ENCODE measurements around the gene UBE2A.
A peak's percentile ranks its signal among the peaks of the same experiment; 100 is the strongest.

UBE2A gene
- total RNA-seq = 49.3 to 67.7 reads per million in 2 donors

DNA sequence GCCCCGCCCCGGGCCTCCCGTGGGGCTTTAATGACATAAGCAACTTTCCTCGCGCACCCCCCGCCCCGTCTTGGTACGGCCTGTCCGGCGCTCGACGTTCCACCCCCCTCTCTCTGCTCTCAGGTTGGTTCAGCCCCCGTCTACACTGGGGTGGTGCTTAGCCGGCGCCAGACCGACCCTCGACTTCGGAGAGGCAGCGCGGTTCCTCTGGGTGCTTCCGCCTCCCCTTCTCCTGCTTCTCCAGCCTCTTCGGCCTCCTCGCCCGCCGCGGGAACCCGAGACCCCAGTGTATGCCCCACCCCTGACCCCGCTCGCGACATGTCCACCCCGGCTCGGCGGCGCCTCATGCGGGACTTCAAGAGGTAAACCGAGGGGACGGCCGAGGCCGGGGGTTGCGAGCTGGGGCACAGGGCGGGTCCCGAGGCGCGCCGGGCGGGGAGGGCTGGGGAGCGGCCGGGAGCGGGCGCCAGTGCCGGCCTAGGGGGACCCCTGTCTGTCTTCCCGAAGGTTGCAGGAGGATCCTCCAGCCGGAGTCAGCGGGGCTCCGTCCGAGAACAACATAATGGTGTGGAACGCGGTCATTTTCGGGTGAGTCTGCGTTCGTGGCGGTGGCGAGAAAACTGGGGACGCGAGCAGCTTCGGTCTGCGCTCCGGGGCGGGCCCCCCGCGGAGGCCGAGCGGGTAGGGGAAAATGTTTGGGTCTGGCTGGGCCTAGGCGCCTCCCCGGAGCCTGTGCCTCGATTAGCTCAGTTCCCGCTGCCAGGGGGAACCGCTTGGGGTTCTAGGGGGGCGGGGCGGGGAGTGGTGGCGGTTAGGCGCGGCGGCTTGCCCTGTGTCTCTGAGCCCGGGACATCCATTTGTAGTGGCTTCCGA is at the start of gene UBE2A:
UBE2A (plus strand) TSS at position 170 of the 873 bp plus-strand sequence; CDS start at position 319, 149 bp downstream.
- DNase-seq = peak; percentile 76

DNA sequence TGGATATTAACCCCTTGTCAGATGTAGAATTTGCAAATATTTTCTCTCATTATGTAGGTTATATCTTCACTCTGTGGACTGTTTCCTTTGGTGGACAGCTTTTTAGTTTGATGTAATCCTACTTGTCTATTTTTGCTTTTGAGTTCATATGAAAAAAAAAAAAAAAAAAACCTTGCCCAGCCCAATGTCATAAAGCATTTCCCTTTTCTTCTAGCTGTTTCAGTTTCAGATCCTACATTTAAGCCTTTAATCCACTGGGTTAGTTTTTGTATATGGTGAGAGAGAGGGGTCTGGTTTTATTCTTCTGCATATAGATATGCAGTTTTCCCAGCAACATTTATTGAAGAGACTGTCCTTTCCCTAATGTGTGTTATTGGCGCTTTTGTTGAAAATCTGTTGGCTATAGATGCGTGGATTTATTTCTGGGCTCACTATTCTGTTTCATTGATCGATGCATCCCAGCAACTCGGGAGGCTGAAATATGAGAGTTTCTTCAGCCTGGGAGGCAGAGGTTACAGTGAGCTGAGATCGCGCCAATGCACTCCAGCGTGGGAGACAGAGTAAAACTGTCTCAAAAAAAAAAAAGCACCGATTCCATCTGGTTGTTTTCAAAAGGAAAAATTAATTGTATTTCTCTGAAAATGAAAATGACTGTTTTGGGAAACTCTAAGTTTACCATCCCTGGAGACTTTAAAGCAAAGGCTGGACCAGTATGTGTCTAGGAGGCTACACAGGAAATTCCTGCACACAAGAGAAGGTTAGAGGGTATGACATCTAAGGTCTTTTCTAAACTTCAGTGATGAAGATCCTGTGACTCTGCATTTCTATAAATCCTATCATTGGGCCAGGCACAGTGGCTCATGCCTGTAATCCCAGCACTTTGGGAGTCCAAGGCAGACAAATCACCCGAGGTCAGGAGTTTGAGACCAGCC is 44.8 kb upstream of the UBE2A start:
- no peak for DNase-seq

GRCh38 chrX:119537487-119537886 is 36.9 kb upstream of the UBE2A start:
- DNase-seq = no peak

- no peak for DNase-seq
These were observed 34.5 kb upstream of the UBE2A start for GRCh38 chrX:119539872-119540271.

DNA sequence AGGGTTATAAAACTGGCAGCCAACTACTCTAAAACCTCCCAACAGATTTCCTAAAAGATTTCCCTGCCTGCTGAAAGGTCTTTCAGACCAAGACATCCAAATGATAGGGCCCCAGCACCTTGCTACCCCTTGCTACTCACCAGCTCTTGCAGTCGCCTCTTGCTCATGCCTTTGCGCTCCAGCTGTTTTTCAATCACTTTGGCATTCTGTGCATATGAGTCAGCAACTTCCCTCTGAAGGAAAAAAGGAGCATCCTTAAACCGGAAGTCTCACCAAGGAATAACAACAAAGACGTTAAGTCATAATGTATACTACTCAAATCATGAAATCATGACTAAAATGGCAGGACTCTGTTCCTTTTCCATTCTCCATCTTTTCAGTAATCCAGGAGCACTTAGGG is 33.2 kb upstream of the UBE2A start:
- DNase-seq = no peak

DNA sequence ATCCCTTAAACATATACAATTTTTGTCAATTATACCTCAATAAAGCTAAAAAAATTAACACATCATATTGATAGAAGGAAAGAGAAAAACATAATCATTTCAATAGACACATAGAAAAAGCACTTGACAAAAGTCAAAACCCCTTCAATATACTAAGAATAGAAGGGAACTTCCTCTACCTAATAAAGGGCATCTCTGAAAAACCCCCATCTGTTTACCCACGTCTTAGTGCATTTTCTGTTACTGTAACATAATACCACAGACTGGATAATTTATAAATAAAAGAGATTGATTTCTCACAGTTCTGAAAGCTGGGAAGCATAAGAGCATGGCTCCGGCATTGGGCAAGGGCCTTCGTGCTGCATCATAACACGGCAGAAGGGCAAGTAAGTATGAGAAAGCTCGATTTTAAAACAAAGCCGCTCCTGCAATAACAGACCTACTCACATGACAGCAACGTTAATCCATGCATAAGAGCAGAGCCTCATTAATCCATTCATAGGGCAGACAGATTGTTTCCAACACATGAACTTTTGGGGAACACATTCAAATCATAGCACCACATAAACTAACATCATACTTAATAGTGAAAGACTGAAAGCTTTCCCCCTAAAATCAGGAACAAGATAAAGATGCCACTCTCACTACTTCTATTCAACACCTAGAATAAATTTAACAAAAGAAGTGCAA is 24.9 kb upstream of the UBE2A start:
- no peak for DNase-seq

GRCh38 chrX:119552508-119552907 is 21.9 kb upstream of the UBE2A start:
- no peak for DNase-seq

- peak; percentile 26 for DNase-seq
These were observed 9.2 kb upstream of the UBE2A start, which contains the start of gene STEEP1 for GRCh38 chrX:119565107-119565663. Gene STEEP1 (minus strand): TSS chrX:119565409. CDS start chrX:119565355, 54 bp downstream.

GRCh38 chrX:119570351-119570835 is 4.0 kb upstream of the UBE2A start:
- no peak for DNase-seq

DNA sequence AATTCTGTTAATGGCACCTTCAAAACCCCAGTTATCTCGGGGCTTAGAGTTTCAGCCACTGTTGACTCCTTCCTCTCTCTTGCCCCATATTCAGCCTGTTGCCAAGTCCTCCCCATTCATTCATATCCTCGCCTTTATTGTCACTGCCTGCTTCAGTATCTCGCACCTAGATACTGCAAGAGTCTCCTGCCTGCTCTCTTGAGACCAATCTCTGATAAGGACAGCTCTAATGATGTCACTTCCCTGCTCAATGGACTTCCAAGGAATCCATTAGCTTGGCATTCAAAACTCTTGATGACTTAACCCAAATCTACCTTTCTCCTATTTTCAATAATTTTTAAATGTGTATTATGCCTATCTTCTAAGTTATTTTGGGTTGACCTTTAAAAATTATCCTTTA is 1.1 kb upstream of the UBE2A start:
- DNase-seq = no peak

DNA sequence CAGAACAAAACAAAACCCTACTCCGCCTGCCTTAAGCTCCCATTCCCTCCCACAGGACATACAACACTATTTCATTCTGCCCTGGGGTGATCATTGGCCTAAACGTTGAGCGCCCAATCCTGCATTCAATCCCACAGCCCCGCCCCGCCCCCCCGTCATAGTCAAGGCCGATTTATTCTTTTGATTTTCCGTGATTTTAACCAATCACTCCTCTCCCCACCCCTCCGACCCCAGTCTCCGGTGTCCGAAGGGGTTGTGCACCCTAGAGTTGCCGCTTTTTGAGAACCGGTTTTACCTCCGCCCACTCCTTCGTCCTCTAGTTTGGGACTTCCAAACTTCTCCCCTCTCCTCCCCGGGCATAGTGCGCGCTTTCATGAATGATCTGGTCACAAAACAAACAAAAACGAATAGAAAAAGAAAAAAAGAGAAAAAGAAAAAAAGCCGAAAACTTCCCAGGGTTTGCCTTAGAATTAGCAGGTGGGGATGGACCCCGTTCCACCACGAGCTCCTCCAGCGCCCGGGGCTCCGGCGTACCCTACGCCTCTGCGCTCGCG is 446 bp upstream of the UBE2A start:
- DNase-seq = no peak

DNA sequence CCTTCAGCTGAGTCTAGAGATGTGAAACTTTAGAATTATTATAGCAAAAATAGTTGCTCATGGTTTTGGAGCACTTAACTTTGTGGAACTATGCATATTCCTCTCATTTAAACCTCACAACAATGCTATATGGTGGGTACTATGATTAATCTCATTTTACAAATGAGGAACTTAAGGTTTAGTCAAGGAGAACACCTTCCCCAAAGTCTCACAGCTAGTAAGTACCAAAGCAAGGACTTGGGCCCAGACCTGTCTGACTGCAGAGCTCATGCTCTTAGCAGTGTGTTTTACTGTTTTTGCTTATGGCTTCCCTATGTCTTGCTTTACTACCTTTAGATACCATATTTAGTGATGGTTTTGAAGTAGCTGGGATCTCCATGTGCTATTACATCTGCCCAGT is 5.1 kb downstream of the UBE2A start:
- no peak for DNase-seq

DNA sequence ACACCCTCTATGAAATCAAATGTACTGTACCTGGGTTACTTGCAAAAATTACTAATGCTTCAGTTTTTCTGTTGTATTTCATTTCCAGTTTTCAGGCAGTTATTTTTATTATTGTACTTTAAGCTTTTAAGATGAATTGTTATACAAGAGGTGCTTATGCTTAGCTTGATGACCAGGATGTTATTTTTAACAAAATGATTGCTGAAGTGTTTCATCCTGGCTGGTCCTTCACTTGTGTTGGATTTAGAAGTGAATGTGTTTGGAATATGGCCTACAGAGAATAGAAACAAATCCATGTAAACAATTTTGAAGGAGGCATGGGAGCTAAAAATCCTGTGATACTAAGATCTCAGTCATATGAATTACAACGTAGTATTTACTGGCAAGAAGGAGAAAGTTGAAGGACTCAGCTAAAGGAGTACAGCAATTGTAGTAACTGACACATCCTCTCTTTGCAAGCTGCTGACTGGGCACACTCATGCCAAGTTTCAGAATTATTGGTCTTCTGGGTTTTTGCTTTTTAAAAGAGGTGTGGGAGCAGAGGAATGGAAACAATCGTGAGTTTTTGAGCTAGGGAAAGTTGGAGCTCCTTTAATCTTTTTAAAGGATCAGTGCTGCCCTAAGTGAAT is 9.2 kb downstream of the UBE2A start:
- DNase-seq = no peak

DNA sequence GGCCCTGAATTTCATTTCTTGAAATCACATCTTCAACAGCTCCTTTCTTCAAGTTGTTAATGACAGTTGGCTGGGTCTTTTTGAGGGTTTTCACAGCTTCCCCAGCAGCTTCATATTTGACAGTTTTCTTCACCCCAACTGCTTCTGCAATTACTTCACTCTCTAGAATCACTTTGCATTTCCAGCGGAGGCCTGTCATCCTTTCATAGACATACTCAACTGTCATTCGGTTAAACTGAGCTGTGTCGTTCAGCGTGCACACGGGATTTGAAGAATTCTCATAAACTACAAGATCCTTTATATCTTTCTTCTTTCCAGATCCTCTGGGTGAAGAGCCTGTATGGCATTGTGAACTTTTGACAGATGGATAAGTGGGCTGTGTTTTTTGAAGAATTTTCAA is 15.4 kb downstream of the UBE2A start:
- no peak for DNase-seq

- no peak for DNase-seq
These were observed 28.4 kb downstream of the UBE2A start for GRCh38 chrX:119602701-119603255.

- no peak for DNase-seq
These were observed 30.6 kb downstream of the UBE2A start for GRCh38 chrX:119604766-119605463.

GRCh38 chrX:119605464-119606279 is 31.3 kb downstream of the UBE2A start:
- DNase-seq = peak; percentile 36

DNA sequence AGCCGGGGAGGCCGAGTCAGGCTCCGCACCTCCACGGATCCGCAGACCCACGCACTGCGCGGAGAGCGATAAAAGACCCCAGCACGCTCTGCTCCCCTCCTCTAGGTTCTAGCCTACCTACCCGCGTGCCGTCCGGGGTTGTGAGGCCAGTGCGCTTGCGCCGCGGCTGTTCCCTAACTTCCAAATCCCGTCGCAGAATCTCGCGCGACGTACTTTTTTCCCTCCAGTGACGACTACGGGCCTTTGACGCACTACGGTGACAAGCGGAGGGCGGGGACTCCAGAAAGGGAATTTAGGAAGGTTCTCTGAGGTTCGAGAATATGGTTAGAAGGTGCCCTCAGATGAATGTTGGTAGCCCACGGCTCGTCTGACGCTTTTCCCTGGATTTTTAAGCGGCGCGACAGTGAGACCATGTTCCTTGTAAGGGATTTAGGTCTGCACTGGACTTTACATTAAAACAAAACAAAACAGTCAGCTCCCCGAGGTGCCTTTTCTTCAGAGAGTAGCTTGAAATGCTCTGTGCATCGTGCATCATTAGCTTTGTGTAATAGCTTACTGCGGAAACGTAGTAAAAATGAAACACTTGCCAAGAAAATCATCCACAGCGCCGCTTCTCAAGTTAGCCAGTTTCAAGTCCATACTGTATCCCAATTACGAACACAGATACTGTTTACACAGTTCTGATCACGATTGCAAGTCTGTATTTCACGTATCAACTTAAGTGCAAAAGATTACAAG is 32.1 kb downstream of the UBE2A start, which contains the start of gene NKRF:
NKRF (minus strand) TSS at position 145 of the 738 bp plus-strand sequence.
- peak; percentile 72 for DNase-seq

DNA sequence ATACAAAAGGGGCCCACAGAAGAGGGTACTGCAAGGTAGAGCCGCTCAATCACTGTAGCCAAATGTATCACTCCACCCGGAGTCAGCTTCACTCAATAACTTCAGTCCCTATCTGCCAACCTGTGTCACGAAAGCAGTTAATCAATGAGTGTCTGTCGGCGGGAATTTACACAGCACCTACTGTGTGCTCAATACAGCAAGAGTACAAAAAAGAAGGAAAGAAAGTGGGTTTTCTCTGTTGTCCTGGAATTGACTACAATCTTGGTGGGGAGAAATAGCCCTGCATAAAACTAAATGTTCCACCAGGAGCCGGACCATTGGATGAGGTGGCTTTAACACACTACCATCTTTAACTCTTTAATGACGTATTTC is 32.6 kb downstream of the UBE2A start:
- DNase-seq = no peak
